HG03064 (cell line): ENCODE results near the gene PARVB.
"Not testable (repeated sequence)": the region's sequence is repeated elsewhere in the genome, so short reads cannot be mapped to it uniquely, and the experiment has no call there.

Experiments
- ATAC-seq: cut with Tn5 transposase; IDR thresholded peaks from one replicate; pipeline ENCODE4 v1.9.1; 2021; ENCODE audit warnings: low read depth; ENCODE audit not compliant: unreplicated experiment

PARVB gene

DNA sequence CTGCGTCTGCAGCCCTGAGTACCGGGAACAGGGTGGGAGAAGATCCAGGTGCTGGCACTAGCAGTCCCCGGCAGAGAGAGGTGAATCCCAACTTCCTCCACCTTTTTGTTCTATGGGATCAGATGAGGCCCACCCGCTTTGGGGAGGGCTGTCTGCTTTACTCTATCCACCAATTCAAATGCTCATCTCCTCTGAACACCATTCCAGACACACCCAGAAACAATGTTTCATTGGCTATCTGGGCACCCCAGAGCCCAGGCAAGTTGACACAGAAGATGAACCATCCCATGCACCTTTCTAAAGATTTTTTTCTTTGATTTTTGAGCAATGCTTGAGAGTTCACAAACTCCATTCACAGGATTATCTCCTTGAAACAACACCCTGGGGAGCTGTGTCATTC is 78.0 kb downstream of the PARVB start:
- ATAC-seq: no peak

DNA sequence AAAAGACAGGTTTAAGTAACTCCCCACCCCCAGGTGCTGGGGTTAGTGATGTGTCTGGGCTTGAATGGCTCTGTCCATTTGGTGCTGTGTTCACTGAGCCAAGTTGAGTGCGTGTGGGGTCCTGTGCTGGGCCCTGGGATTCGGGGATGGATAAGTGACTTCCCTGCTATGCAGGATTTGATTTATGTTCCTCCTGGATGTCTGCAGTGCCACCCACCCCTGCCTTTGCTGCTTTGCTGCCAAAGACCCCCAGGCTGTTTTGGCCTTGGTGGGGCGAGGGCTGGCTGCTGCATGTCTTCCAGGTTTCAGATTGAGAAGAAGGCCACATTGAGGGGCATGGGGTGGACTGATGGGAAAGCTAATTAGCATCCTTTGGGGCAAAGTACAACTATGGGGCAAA is 78.8 kb downstream of the PARVB start:
- no peak for ATAC-seq

DNA sequence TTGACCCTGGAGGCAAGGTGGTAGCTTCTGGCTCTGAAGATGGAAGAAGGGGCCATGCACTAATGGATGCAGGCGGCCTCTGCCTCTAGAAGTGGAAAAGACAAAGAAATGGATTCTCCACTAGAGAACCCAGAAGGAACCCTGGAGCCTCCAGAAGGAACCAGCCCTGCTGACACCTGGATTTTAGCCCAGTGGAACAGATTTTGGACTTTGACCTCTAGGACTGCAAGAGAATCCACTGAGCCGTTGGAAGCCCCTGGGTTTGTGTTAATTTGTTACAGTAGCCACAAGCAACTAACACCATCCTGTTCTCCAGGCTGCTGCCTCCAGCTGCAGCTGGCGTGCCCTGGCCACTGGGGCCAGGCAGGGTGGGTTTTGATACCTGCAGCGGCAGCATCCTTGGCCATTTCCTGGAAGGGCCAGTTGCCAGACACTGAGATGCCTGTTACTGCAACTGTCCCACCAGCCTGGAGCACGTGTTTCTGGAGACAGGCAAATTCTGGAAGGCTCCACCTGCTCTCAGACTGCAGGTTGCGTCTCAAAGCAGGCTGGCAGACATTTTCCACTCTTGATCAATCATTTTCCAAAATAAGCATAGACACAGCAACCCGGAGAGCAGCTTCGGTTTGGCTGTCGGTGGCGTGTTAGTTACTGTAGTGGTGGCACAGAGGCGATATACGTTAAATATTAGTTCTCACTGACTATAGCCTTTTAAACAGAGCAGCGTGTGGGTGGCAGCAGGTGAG is 79.8 kb downstream of the PARVB start:
- no peak for ATAC-seq

DNA sequence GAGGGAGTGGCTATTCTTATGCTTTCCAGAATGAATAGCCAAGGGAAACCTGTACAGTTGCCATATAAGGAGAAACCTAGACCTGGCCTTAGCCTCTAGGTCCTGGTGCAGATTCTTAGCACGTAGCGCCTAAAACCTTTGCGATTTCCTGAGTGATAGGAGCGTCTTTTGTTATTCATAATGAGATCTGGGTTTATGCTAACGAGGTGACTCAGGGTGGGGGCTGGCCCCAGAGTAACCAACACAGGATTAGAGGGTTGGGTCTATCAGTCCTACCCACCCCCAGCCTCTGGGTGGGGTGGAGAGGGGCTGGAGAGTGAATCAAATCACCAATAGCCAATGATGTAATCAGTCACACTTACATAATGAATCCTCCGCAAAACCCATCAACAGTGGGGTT is 83.2 kb downstream of the PARVB start:
- no peak for ATAC-seq

DNA sequence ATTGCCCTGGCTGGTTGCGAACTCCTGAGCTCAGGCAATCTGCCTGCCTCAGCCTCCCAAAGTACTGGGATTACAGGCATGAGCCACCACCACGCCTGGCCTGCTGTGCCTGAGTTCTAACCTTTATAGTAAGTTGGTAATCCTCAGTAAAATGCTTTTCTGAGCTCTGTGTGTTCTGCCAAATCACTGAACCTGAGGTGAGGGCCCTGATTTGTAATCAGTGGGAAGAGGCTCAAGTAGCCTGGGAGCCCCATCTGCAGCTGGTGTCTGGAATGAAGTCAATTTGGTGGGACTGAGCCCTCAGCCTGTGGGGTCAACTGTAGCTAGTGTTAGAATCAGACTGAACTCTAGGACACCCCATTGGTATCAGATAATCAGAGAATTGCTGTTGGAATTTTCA is 84.0 kb downstream of the PARVB start:
- no peak for ATAC-seq

DNA sequence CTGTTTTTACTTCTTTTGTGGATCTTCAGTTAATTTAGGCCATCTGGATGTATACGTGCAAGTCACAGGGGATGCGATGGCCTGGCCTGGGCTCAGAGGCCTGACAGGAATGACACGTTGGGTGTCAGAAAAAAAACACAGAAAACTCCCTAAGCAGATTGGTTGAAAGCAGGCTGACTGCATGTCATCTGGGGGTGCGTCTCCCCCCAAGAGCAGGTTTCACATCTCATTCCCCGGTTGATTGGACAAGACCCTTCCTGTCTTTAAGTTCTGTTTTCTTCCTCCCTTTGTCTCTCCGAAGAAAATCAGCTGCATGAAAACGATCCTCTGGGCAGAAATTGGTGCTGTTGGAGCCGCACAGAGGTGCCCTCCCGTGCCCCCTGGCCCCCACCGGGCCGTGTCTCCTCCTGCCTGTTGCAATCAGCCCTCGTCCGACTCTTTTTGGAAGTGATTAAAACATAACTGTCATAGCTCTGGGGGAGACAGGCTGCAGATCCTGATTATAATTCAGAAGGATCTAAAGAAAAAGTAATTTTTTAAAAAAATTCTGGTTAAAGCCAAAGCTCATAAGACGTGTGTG is 84.8 kb downstream of the PARVB start:
- no peak for ATAC-seq

DNA sequence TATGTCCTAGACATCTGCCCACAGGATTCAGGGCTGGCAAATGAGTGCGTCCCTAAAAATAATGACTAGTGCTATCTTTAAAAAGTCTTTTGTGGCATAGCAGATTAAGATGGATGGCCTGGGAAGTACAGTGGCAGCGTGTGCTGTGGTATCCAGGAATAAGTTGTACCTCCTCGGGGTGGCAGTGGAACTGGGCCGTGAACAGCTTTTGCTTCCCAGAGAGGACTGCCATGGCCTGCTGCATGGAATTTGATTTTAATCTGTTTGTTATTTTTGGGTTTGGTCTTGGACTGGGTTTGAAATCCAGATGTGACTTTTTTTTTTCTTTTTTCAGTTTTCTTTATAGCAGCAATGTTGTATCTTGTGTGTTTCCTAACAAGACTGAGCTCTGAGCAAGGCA is 85.3 kb downstream of the PARVB start:
- ATAC-seq: no peak

DNA sequence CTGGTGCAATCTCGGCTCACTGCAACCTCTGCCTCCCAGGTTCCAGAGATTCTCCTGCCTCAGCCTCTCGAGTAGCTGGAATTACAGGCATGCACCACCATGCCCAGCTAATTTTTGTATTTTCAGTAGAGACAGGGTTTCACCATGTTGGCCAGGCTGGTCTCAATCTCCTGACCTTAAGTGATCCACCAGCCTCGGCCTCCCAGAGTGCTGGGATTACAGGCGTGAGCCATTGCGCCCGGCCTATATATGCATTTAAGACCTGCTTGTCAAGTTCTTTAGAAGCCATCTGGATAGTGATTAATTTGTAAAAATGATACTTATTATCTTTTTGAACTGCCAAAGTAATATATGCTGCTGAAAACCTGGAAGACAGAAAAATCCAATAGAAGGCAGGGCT is 86.6 kb downstream of the PARVB start:
- ATAC-seq: not testable (repeated sequence)

DNA sequence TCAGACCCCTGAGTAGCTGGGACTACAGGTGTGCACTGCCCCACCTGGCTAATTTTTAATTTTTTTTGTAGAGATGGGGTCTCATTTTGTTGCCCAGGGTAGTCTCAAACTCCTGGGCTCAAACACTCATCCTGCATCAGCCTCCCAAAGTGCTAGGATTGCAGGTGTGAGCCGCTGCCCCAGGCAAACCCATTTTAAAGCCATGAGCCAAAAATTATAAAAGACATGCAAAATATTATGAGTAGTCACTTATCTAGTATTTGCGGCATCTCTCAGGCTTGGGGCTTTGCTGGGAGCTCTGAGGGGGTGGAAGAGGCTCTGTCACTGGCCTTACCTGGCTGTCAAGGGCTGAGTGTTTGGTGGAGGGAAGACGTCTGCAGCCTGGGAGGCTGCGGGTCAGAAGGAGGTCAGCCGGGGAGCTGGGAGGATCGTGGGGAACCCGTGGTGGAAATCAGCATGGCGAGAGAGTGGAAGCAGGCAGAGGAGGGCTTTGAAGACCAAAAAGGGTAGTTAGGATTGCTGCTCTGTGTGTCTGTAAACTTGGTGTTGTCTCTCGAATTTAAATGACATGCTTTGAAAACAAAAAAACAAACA is 87.6 kb downstream of the PARVB start:
- no peak for ATAC-seq

DNA sequence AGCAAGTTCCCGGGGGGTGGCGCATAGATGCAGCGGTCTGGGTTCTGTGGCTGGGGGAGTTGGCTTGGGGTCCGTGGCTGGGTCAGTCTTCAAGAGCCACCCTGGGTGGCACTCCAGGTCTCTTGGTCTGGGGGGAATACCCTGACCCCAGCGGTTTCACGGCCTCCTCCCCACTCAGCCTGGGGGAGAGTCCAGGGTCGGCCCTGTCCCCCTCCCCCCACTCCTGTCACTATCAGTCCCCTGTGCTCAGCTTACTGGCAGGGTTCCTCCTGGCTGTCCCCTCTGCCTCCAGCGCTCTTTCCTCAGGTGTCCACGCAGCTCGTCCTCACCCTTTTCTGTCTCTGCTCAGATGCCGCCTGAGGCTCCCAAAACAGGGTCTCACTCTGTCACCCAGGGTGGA is 88.1 kb downstream of the PARVB start:
- no peak for ATAC-seq

DNA sequence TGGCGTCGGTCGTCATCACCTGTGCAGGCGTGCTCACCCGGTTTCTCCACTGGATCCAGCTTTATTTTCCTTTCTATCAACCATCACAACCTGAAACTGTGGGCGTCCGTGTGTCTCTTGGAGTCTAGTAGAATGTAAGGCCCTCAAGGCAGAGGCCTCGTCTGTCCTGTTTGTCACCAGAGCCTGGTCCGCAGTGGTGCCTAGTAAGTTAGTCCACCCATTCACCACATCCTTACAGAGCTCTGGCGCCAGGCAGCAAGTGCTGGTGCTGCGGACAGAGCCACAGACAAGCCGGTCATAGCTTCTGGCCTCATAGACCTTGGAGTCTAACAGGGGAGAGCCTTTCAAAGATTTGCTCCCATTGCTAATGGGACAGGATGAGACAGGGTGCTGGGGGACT is 92.2 kb downstream of the PARVB start:
- no peak for ATAC-seq

DNA sequence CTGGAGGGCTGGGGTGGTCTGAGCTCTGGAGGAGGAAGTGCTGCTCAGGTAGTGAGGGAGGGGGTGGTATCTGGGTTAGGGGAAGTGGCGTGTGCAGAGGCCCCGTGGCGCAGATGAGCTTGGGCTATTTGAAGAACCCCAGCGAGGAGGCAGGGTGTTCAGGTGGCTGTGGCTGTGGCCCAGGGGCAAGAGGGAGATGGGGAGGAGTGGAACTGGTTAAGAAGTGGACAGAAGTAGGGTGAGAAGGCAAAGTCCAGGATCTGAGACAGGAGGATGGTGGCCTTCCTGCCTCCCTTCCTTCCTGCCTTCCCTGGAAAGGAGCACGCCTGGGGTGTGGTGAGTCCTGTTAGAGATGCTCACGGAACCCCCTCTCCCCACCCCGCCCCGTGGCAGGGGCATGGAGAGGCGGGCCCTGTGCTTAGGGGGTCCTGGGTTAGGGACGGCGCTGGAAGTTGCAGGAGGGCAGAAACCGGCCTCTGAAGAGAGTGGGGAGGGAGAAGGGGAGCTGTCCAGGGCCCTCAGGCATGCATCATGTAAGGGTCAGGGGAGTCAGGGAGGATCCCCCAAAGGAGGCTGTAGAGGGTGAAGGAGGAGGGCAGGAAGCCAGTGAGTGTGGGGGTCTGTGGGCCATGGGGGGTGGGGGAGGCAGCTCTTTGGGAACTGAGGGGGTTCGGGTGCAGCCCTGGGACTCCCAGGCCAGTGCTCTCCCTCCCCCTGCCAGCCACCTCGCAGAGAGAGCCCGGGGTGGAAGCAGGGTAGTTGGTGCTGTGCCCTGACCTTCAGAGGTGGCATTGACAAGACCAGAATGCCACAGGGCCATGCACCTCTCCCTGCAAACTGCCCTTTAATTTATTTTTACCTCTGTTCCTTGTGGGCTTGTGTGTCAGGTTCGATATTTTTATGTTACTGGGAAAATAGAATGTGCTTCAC is 92.9 kb downstream of the PARVB start:
- no peak for ATAC-seq

DNA sequence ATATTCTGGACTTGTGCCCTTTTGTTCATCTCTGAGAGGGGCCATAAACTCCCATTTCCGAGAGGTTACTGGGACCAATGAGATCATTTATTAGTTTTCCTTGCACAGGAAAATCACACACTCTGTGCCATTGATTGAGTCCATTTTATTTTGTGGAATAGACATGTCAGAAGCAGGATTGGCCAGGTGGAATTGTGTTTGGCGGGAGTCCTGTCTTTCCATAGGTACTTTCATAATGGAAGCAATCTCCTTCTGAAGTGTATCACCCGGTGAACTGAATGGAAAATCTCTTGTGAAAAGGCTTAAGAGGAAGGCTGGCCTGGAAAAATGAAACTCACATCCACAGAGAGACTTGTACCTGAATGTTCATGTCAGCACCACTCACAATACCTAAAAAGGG is 93.6 kb downstream of the PARVB start:
- no peak for ATAC-seq

DNA sequence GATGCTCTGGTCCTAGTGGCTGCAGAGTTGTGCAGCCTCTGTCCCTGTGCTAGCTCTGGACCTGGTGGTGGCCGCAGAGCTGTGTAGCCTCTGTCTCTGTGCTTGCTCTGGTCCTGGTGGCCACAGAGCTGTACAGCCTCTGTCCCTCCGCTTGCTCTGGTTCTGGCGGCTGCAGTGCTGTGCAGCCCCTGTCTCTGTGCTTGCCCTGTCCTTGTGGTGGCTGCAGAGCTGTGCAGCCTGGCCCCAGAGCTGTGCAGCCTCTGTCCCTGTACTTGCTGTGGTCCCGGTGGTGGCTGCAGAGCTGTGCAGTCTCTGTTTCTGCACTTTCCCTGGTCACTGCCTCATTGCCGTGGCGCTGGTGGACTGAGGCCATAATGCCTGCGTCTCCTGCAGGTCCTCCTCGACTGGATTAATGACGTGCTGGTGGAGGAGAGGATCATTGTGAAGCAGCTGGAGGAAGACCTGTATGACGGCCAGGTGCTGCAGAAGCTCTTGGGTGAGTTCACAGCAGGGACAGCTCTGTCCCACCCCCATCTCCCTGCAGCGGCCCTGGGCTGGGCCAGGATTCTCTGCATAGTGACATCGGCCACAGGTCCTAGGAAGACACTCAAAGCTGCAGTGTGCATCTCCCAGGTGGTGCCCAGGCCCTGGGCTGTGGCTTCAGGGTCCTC is 94.7 kb downstream of the PARVB start:
- no peak for ATAC-seq

DNA sequence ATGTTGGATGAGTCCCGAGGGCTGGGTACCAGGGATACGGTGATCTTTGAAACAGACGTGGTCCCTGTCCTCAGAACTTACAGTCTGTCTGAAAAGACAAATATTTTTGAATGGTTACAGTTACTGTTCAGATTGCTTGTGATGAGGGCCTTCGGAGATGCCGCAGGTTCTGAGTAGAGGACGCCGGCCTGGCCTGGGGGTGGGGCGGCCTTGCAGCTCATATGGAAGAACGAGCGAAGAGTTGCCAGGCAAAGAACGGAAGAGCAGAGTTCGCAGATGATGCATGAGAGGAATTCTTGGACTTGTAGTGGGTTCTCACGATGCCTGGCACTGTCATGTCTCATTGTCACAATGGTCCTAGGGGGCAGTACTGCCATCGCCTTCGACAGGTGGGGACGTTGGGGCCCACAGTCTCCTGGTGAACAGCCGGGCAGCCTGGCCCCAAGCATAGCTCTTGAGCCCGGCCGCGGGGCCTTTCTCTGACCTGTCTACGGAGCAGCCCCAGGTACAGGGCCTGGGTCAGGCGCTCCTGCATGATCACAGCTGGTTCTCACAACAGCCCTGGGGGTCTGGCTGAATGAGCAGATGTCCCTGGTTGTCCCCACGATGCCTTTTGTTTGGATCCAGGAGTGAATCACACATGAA is 95.7 kb downstream of the PARVB start:
- no peak for ATAC-seq

DNA sequence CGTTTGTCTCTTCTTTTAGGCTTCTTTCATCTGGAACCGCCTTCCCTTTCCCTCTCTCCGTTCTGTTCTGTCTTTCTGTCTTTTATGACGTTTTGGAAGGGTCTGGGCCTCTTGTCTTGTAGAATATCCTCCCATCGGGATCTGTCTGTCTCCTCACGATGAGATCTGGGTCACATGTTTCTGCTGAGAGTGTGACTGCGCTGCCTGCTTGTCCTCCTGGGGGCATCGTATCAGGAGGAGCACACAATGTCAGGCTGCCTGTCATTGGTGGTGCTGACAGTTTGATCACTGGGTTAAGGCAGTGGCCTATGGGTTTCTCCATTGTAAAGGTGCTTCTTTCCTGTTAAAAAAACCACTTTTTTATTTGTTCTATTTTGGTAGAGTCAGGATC is 96.2 kb downstream of the PARVB start:
- no peak for ATAC-seq

DNA sequence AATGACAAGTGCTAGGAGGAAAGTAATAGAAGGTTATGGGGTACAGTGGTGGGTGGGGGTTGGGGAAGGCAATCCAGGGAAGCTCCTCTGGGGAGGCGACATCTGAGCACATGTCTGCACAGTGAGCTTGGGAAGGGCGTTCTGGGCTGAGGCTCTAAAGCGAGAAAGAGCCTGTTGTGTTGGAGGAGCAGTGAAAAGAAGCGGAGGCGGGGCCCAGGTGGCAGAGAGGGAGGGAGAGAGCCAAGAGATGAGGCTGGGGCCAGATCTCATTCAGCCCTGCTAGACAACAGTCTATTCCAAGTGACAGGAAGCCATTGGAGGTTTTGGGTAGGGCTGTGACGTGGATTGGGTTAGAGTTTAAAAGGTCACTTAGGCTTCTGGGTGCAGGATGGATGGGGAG is 101.3 kb downstream of the PARVB start:
- no peak for ATAC-seq

DNA sequence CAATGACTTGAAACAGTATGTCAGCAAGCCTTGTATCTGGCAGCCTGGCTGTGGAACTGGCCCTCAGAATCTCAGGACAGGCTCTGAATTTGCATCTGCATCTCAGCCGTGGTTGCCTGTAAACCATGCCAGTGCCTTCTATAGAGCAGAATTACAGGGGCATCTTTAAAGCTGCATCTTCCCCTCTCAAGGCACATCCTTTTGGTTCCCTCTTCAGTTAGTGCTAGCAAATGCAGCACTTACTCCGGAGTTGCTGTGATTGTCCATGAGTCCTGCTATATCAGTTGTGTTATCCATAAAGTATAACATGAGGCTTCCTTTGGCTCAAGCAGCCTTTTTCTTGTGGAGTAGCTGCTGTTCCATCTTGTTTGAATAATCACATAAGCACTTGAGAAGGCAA is 102.7 kb downstream of the PARVB start:
- no peak for ATAC-seq

DNA sequence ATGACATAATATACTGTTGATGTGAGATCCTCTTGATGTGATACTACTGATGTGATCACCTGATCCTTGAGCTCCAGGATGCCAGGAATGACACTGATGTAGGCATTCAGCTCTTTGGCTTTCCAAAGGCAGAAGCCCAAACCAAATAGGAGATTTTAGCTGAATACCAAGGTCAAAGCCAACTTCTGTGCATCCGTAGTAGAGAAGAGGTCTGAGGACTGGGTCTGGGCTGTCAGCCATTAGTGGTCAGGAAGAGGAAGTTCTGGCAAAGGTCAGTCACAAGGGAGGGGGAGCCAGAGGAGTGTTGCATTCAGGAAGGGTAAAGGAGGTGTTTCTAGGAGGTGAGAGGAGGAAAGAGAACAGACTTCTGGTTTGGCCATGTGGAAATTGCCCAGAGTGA is 103.3 kb downstream of the PARVB start:
- no peak for ATAC-seq

DNA sequence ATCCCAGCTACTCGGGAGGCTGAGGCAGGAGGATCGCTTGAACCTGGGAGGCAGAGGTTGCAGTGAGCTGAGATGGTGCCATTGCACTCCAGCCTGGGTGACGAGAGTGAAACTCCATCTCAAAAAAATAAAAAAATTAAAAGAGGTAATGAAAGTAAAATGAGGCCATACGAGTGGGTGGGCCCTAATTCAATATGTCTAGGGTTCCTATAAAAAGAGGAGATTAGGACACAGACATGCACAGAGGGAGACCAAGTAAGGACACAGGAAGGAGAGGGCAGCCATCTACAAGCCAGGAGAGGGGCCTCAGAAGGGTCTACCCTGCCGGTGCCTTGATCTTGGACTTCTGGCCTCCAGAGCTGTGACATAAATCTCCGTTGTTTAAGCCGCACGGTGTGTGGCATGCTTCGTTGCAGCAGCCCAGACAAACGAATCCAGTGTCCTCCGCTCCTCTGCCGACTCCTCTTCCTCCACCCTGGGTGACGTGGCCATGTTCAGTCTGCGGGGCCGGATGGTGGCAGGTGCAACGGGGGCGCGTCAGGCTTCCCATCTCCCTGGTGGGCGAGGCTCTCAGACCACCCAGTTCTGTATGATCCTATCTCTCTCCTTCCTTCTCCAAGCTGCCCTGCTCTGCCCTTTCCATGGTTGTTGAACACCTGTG is 105.0 kb downstream of the PARVB start:
- ATAC-seq: no peak
